Measurements from ENCODE around the gene WDR82. TPM values are rescaled to one million over a fixed set of nuclear protein-coding genes. Genes with fewer than 3 reads are reported as not detected.

Gene WDR82
- total and polyA plus RNA-seq, 9 of the 15 experiments (the other 6 are each of a cell fraction or from before 2014, with no cell fraction given), result 6.4 to 62.9 (median 37.1) TPM

GRCh38 chr3:52315977-52316764, 37.7 kb upstream of the WDR82 start, which contains the start of gene DNAH1:
DNAH1 (plus strand) TSS chr3:52316319; CDS start chr3:52322443, 6,124 bp downstream.
- H3K9me3 ChIP-seq (replicated peaks; ENCODE audit: control insufficient read depth, insufficient read depth, low read depth, low read length), result no peaks in the 10 kb centered on the region
- ChIA-PET CTCF (ENCODE audit: low intra/inter-chr PET ratio) (no interaction called here), POLR2A (no interaction called here)
- no peaks in the 10 kb centered on the region for H3K36me3 ChIP-seq (ENCODE audit: control insufficient read depth, insufficient read depth, low read length)
- no peaks in the 10 kb centered on the region for H3K27me3 ChIP-seq (ENCODE audit: control insufficient read depth in 2 of 2, insufficient read depth in 2 of 2, low read length in 2 of 2)
- no TSS peak for BruUV-seq (replicated peaks)
- H4K20me1 ChIP-seq (replicated peaks; ENCODE audit: control insufficient read depth, insufficient read depth, low read length), result no peaks in the 10 kb centered on the region
- no peak within 1 kb of the TSS for H3K4me3 ChIP-seq
- FAIRE-seq (no peak), ATAC-seq (no peak), DNase-seq (ENCODE audit: extremely low read depth in 1 of 4, low spot score in 3 of 4) (no peak)
- no peaks in the 10 kb centered on the region for H3K79me2 ChIP-seq (ENCODE audit: control insufficient read depth, insufficient read depth, low read length)
- H3K27ac ChIP-seq (ENCODE audit: extremely low read depth, low read depth, low read length), result no peak within 1 kb of the TSS
- TF ChIP-seq RFX1 (IDR thresholded peaks at IDR 0.05) (peak; percentile 86), NFIC (IDR thresholded peaks at IDR 0.05) (peak; percentile 71; the same call in 1 of the 2 replicates), NR0B1 (IDR thresholded peaks at IDR 0.05; ENCODE audit: partially characterized antibody) (no peak), FOXA3 (CRISPR knock-in tag; conservative IDR thresholded peaks at IDR 0.05 in 1 of 2, IDR thresholded peaks at IDR 0.05 in 1 of 2) (no peak)
- peaks cover 0 to 18% of the 10 kb centered on the region in 2 experiments; a peak in 3 of 5 replicates for H3K4me1 ChIP-seq (replicated peaks in 1 of 2; ENCODE audit: control insufficient read depth in 2 of 2, insufficient read depth in 2 of 2, low read length in 2 of 2)
- peak within 1 kb of the TSS in 1 of 2 experiments; percentile 65; a peak in 1 of 4 replicates for H3K9ac ChIP-seq (ENCODE audit: insufficient read depth in 1 of 2, low read depth in 2 of 2, low read length in 2 of 2)
- no peak within 1 kb of the TSS for H3K4me2 ChIP-seq (ENCODE audit: insufficient read depth, low read length)
- no peak within 1 kb of the TSS for H2AFZ ChIP-seq (ENCODE audit: low read depth, low read length)
- no peaks in the 10 kb centered on the region for H3K9me1 ChIP-seq (ENCODE audit: control insufficient read depth, insufficient read depth, low read length)
- in situ Hi-C loops (cut with MboI) (no loop called here), intact Hi-C loops (cut with micrococcal nuclease) (no loop called here)
- whole genome bisulfite sequencing (ENCODE audit: insufficient coverage, low coverage, missing lambda C conversion rate), result 55% methylated on average over 3 of the region's 3 CpGs
